Kidney epithelial cell (primary cell): ENCODE data around the gene CCDC160. TPM values are rescaled to one million over a fixed set of nuclear protein-coding genes. Genes with fewer than 3 reads are reported as not detected.
"Not testable (repeated sequence)": the region's sequence is repeated elsewhere in the genome, so short reads cannot be mapped to it uniquely, and the experiment has no call there.

ENCODE experiments used
- DNase-seq: peaks from one replicate; pipeline ENCODE4 v3.0.0-alpha.2; 2010; ENCODE audit warnings: low read depth
- H3K27me3 ChIP-seq: 2 replicates; pipeline ENCODE4 v1.6.0; 2011; ENCODE audit warnings: low read length; ENCODE audit not compliant: control insufficient read depth, insufficient read depth
- H3K36me3 ChIP-seq: 2 replicates; pipeline ENCODE4 v1.5.1; 2011; ENCODE audit warnings: low read length; ENCODE audit not compliant: control insufficient read depth, insufficient read depth
- H3K4me3 ChIP-seq: 2 replicates; pipeline ENCODE4 v1.5.1; 2011; ENCODE audit warnings: low read depth, mild to moderate bottlenecking, control low read depth, low read length
- CTCF ChIP-seq: IDR thresholded peaks from 2 replicates; pipeline ENCODE4 v1.5.1; 2011; ENCODE audit warnings: mild to moderate bottlenecking, moderate library complexity, low read length, control low read depth, inconsistent platforms; ENCODE audit not compliant: insufficient read depth, poor library complexity, severe bottlenecking
- total RNA-seq: library from RNA; depleted of rRNA; stranded (reverse); fragments of >200 nt; gene quantifications from 2 replicates; pipeline ENCODE4 v1.2.3, GENCODE V29; 2015

Gene CCDC160
- total RNA-seq, 1 donor from 2014 or later = 0.63 TPM

- H3K4me3 ChIP-seq = no peak overlapping the region
- no peaks in the 10 kb centered on the region for H3K36me3 ChIP-seq
- DNase-seq = no peak
- TF ChIP-seq CTCF = no peak
- H3K27me3 ChIP-seq = no peaks in the 10 kb centered on the region
Measured at GRCh38 chrX:134210465-134210864, 26.5 kb upstream of the CCDC160 start.

GRCh38 chrX:134235236-134235635 lies 1.7 kb upstream of the CCDC160 start:
- H3K36me3 ChIP-seq = no peaks in the 10 kb centered on the region
- no peak for TF ChIP-seq CTCF
- no peaks in the 10 kb centered on the region for H3K27me3 ChIP-seq
- no peak overlapping the region for H3K4me3 ChIP-seq
- DNase-seq = no peak

GRCh38 chrX:134238144-134238543 lies 1.2 kb downstream of the CCDC160 start:
- H3K4me3 ChIP-seq, DNase-seq, H3K36me3 ChIP-seq, H3K27me3 ChIP-seq: not testable (repeated sequence)

DNA sequence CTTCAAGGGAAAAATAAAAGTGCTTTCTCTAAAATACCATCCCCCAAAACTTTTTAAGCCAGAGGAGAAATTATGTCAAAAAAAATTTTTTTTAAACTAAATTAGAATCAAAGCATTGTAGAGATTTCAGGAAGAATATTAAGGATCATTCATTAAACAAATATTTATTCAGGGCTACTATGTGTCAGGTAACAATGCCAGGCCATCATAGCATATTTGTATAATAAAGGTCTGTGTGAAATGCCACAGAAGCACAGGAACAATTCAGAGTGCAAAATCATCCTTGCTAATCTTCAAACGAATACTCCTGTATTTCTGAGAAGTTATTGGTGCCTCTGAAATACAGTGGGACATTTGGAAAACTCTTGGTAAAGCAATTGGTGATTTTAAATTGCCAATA lies 2.0 kb downstream of the CCDC160 start:
- DNase-seq = no peak
- TF ChIP-seq CTCF = no peak
- Histone ChIP-seq H3K36me3 (no peaks in the 10 kb centered on the region), H3K4me3 (no peak overlapping the region), H3K27me3 (no peaks in the 10 kb centered on the region)

DNA sequence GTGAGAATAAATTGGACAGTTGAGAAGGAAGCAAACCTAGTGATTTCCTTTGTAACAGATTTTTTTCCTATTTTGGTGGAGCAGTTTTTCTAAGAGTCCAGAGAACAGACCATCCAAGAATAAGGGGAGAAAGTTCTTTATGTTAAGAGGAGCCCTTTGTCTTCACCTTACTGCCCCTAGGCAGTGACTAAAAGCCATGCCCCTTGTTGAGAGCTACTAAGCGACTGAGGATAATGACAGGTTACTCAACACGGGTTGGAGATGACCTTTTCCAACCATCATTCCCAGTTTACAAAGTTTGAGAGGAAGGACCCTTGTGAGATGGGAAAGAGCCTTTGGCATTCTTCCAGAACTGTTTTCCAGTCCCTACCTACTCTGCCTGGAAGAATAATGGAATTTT lies 3.2 kb downstream of the CCDC160 start:
- Histone ChIP-seq H3K36me3 (no peaks in the 10 kb centered on the region), H3K27me3 (no peaks in the 10 kb centered on the region), H3K4me3 (no peak overlapping the region)
- DNase-seq = no peak
- no peak for TF ChIP-seq CTCF

DNA sequence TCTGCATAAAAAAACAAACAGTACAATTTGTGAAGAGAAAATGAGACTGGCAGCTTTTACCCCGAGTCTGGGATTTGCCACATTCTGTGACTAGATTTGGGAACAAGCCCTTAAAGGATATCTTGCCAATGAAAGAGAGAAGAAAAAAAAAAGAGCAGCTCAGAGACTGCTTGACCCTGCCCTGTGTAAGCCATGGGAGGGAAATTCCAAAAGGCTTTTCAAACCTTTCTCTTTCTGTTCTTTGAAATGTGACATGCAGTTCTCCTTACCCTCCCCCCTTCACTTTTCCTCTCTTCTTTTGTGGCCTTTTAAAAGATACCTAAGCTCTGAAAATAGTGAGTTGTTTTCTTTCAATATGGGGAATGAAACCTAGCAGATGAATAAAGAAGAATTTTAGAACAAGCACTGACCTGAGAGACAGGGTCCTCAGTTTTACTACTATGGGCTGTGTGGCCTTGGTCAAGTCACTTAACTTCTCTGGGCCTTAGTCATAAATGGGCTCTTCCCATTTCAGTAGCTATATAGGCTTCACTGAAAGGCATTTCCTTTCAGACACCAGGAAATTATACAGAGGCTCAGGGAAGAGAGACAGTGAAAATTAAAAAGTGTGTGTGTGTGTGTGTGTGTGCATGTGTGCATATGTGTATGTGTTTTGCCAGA lies 5.1 kb downstream of the CCDC160 start:
- no peaks in the 10 kb centered on the region for H3K36me3 ChIP-seq
- no peaks in the 10 kb centered on the region for H3K27me3 ChIP-seq
- no peak for TF ChIP-seq CTCF
- DNase-seq = no peak
- H3K4me3 ChIP-seq = no peak overlapping the region
